ENCODE data around the gene NR6A1.

Gene NR6A1

GRCh38 chr9:124710766-124711165 lies 60.3 kb downstream of the NR6A1 start:
- Histone ChIP-seq H3K4me3 (ENCODE audit: low read depth, low read length) (no peak overlapping the region), H3K36me3 (ENCODE audit: control insufficient read depth in 2 of 2, insufficient read depth in 1 of 2, low read length in 2 of 2) (no peaks in the 10 kb centered on the region; a peak in 1 of 3 replicates), H3K27ac (ENCODE audit: extremely low read depth, low read depth, low read length) (no peak overlapping the region), H3K4me1 (ENCODE audit: control insufficient read depth, insufficient read depth, low read length) (no peaks in the 10 kb centered on the region), H3K9me3 (ENCODE audit: control insufficient read depth, insufficient read depth, low read depth, low read length) (no peaks in the 10 kb centered on the region)
- CTCF ChIA-PET, result interaction anchor here (0.7 to 14.5 kb wide), 23 partner anchors 11 to 302 kb away, joined by 3 to 236 read pairs (median 7); partner anchors contain the start of gene WDR38
- TF ChIP-seq ZNF311 (tag by site-specific recombination; IDR thresholded peaks at IDR 0.05; ENCODE audit: borderline replicate concordance) (no peak), CTCF (tag by site-specific recombination; IDR thresholded peaks at IDR 0.05) (no peak), ZNF169 (tag by site-specific recombination; IDR thresholded peaks at IDR 0.05) (no peak), ZNF426 (tag by site-specific recombination; IDR thresholded peaks at IDR 0.05) (no peak), ZNF514 (tag by site-specific recombination; IDR thresholded peaks at IDR 0.05) (no peak), ZNF561 (tag by site-specific recombination; IDR thresholded peaks at IDR 0.05; ENCODE audit: borderline replicate concordance) (no peak), ZNF391 (tag by site-specific recombination; IDR thresholded peaks at IDR 0.05; ENCODE audit: borderline replicate concordance, low read depth) (no peak), ZSCAN18 (tag by site-specific recombination; IDR thresholded peaks at IDR 0.05) (no peak), REST (tag by site-specific recombination; IDR thresholded peaks at IDR 0.05) (no peak), ZNF707 (tag by site-specific recombination; IDR thresholded peaks at IDR 0.05) (no peak)
- POLR2A ChIA-PET, result interaction anchor here (0.6 kb wide), 1 partner anchor 51 kb away, joined by 7 read pairs; no protein-coding TSS in a partner anchor

GRCh38 chr9:124709292-124709690 lies 61.8 kb downstream of the NR6A1 start:
- CTCF ChIA-PET, result interaction anchor here (0.7 to 14.5 kb wide), 6 partner anchors 55 to 158 kb away, joined by 3 to 236 read pairs (median 7); no protein-coding TSS in a partner anchor
- H3K36me3 ChIP-seq (ENCODE audit: control insufficient read depth in 2 of 2, insufficient read depth in 1 of 2, low read length in 2 of 2), result no peaks in the 10 kb centered on the region
- POLR2A ChIA-PET, result no interaction called here
- no peaks in the 10 kb centered on the region for H3K9me3 ChIP-seq (ENCODE audit: control insufficient read depth, insufficient read depth, low read depth, low read length)
- no peak for TF ChIP-seq OVOL3 (tag by site-specific recombination; IDR thresholded peaks at IDR 0.05)
- no peak for TF ChIP-seq ZNF704 (tag by site-specific recombination; IDR thresholded peaks at IDR 0.05)
- no peak for TF ChIP-seq ZNF157 (tag by site-specific recombination; IDR thresholded peaks at IDR 0.05)
- TF ChIP-seq ZNF610 (tag by site-specific recombination; IDR thresholded peaks at IDR 0.05; ENCODE audit: borderline replicate concordance), result no peak
- no peak for TF ChIP-seq ZNF830 (tag by site-specific recombination; IDR thresholded peaks at IDR 0.05; ENCODE audit: low read depth)
- TF ChIP-seq ZNF223 (tag by site-specific recombination; IDR thresholded peaks at IDR 0.05), result no peak
- no peak for TF ChIP-seq AEBP2 (tag by site-specific recombination; IDR thresholded peaks at IDR 0.05; ENCODE audit: borderline replicate concordance)
- no peak for TF ChIP-seq GLIS1 (tag by site-specific recombination; IDR thresholded peaks at IDR 0.05)
- no peak for TF ChIP-seq ZNF426 (tag by site-specific recombination; IDR thresholded peaks at IDR 0.05)
- no peak for TF ChIP-seq ZNF501 (tag by site-specific recombination; IDR thresholded peaks at IDR 0.05)
- TF ChIP-seq ZNF19 (tag by site-specific recombination; IDR thresholded peaks at IDR 0.05; ENCODE audit: low read depth), result no peak
- no peak for TF ChIP-seq ZNF670 (tag by site-specific recombination; IDR thresholded peaks at IDR 0.05; ENCODE audit: low read depth)
- TF ChIP-seq ZNF747 (tag by site-specific recombination; IDR thresholded peaks at IDR 0.05), result no peak
- no peaks in the 10 kb centered on the region for H3K4me1 ChIP-seq (ENCODE audit: control insufficient read depth, insufficient read depth, low read length)
- no peak overlapping the region for H3K27ac ChIP-seq (ENCODE audit: extremely low read depth, low read depth, low read length)
- no peak overlapping the region for H3K4me3 ChIP-seq (ENCODE audit: low read depth, low read length)

Measured in HEK293 (cell line).